Measurements from ENCODE around the gene SPCS1.
A peak's percentile ranks its signal among the peaks of the same experiment; 100 is the strongest.
"Not testable (repeated sequence)": the region's sequence is repeated elsewhere in the genome, so short reads cannot be mapped to it uniquely, and the experiment has no call there.

SPCS1 gene

DNA sequence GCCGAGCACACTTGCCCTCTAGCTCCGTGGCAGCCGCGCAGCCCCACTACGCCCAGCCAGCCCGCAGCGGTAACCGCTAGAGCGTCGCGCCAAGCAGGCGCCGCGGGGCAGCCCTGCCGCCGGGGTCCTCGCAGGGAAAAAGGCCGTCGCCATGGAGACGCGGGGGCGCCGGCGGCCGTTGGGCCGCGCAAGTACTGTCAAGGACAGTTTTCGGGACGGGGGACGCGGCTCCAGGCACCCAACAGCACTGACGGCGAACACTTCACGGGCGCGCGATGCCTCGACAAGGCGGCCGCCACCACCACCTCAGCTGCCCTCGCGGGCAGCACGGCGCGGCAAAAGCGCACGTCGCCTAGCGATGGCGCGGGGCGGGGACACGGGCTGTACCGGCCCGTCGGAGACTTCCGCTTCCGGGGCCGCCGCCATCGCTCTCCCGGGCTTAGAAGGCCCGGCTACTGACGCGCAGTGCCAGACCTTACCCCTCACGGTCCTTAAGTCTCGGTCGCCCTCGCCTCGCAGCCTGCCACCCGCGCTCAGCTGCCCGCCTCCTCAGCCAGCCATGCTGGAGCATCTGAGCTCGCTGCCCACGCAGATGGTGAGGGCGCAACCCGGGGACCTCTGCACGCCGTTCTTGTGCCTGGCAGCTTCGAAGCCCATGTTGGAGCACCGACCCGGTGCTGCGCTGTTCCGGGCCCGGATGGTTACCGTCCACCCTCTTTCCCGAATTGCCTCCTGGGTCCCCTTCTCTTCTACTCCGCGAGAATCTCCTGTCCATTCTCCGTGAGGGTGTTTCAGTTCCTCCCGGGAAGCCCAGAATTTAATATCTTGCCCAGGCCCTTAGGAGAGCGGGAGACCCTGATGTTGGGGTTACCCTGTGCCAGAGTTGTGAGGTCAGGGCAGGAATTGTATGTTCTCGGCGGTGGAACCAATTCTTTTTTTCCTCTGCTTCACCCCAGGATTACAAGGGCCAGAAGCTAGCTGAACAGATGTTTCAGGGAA is at the start of gene SPCS1, which contains the start of gene GLT8D1:
Gene SPCS1 (plus strand): TSS at position 419 of the 999 bp plus-strand sequence. CDS start 141 bp downstream, at position 560.
Gene GLT8D1 (minus strand): TSS at position 104 of the 999 bp plus-strand sequence. CDS start 5,331 bp downstream, outside the sequence.
- DNase-seq (ENCODE audit: low spot score in 2 of 2): peak; percentile 91 to 92
- Mint-ChIP-seq H3K36me3 (peaks cover 45% of the 10 kb centered on the region), H3K9me3 (no peaks in the 10 kb centered on the region), H3K4me1 (peaks cover 23% of the 10 kb centered on the region), H3K27ac (peak within 1 kb of the TSS; percentile 96), H3K4me3 (peak within 1 kb of the TSS; percentile 97)
- ATAC-seq: peak; percentile 95

DNA sequence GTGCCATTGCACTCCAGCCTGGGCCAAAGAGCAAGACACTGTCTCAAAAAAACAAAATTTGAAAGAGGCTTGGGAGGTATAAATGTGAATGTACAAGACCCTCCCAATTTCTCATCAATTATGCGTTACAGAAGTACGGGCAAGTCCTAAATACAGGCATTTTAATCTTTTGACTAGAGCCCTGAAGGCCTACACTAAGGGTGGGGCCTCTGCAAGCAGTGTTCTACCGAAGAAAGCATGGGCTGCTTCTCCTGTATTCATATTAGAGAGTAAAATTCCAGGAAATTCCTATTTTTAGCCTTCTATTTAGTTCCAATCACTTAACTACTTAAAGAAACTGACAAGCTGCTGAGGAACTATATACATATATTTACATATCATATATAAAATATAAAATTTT is 45.9 kb upstream of the SPCS1 start:
- no peaks in the 10 kb centered on the region for H3K9me3 Mint-ChIP-seq
- no peak overlapping the region for H3K27ac Mint-ChIP-seq
- H3K4me3 Mint-ChIP-seq: no peak overlapping the region
- ATAC-seq (no peak), DNase-seq (ENCODE audit: low spot score in 2 of 2) (no peak)
- peaks cover 6% of the 10 kb centered on the region for H3K4me1 Mint-ChIP-seq
- peaks cover 100% of the 10 kb centered on the region for H3K36me3 Mint-ChIP-seq

DNA sequence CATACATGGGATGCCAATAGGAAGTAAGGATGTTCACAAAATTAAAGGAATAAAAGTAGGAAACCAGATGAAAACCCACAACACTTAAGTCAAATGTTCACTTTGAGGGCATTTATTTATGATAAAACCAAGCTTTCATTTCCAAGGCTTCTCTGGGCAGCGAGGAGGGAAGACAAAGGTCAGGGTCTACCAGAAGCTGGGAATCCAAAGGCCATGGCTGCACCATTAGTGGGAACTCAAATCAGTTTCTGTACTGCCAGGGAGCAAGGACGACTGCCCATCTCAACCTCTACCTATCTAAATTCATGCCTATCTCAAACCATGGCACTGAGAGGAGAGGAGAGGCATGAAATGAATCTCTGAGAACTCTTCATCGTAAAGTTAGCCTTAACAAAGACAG is 42.8 kb upstream of the SPCS1 start:
- ATAC-seq (no peak), DNase-seq (ENCODE audit: low spot score in 2 of 2) (no peak)
- peaks cover 100% of the 10 kb centered on the region for H3K36me3 Mint-ChIP-seq
- peak overlapping the region; percentile 40 for H3K27ac Mint-ChIP-seq
- H3K4me3 Mint-ChIP-seq: no peak overlapping the region
- H3K4me1 Mint-ChIP-seq: no peaks in the 10 kb centered on the region
- H3K9me3 Mint-ChIP-seq: no peaks in the 10 kb centered on the region

DNA sequence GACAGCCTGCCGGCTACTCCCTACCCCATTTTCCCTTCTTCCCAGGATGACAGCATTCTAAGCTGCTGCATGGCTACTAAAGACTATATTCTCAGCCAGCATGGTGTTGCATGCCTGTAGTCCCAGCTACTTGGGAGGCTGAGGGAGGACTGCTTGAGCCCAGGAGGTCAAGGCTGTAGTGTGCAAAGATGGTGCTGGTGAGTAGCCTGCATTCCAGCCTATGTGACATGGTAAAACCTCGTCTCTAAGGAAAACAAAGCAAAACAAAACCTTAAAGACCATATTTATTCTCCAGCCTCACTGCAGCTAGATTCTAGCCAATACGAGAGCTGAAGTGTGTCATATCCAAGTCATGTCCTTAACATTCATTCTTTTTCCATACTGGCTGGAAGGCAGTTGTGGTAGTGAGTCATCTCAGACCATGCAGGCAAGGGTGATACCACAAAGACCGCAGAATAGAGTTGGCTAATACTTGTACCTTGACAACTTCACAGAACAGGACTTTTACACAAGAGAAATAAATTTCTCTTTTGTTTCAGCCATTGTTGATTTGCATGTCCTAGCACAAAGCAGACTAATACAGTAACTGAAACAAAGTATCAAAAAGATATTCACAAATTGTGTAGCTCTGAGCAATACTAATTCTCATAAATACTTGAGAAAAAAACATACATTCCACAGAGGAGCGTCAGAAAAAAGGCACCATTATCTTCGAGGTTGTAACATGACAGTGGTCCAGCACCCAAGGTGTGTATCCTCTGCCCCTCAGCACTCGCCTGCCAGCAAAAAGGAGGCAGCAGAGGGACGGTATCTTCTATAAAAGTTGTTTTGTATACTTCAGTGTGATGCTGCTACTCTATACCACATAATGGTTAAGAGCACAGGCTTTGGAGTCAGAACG is 35.0 kb upstream of the SPCS1 start:
- H3K36me3 Mint-ChIP-seq: peaks cover 100% of the 10 kb centered on the region
- DNase-seq (ENCODE audit: low spot score in 2 of 2): peak; percentile 20 to 78
- H3K4me3 Mint-ChIP-seq: peak overlapping the region; percentile 55
- peaks cover 30% of the 10 kb centered on the region for H3K4me1 Mint-ChIP-seq
- ATAC-seq: peak; percentile 96
- H3K27ac Mint-ChIP-seq: peak overlapping the region; percentile 93
- H3K9me3 Mint-ChIP-seq: no peaks in the 10 kb centered on the region

DNA sequence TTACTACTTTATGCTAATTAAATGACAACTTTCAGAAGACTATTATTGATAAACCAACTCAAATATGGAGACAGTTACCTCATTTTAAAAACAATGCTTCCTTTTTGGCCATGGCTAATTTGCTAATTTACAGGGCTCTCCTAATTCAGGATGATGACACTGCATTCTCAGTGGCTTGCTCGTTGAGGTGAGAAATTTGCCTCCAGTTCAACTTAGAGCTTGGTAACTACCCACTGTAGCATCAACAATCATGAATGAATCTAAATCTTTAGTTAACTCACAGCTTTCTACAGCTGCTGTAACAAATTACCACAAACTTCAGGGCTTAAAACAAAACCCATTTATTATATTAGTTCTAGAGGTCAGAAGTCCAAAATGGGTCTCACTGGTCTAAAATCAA is 34.2 kb upstream of the SPCS1 start:
- Mint-ChIP-seq H3K27ac (peak overlapping the region; percentile 93), H3K4me1 (peaks cover 35% of the 10 kb centered on the region), H3K4me3 (peak overlapping the region; percentile 55), H3K9me3 (no peaks in the 10 kb centered on the region), H3K36me3 (peaks cover 100% of the 10 kb centered on the region)
- DNase-seq (ENCODE audit: low spot score in 2 of 2) (no peak), ATAC-seq (no peak)

- H3K36me3 Mint-ChIP-seq: peaks cover 97% of the 10 kb centered on the region
- not testable (repeated sequence) for H3K9me3 Mint-ChIP-seq; DNase-seq (ENCODE audit: low spot score in 2 of 2); ATAC-seq; H3K4me3 Mint-ChIP-seq
- peaks cover 47% of the 10 kb centered on the region for H3K4me1 Mint-ChIP-seq
- H3K27ac Mint-ChIP-seq: peak overlapping the region; percentile 11
Observed at GRCh38 chr3:52676201-52676600, 29.7 kb upstream of the SPCS1 start.

- Mint-ChIP-seq H3K36me3 (peaks cover 91% of the 10 kb centered on the region), H3K4me1 (peaks cover 47% of the 10 kb centered on the region), H3K9me3 (no peaks in the 10 kb centered on the region), H3K27ac (peak overlapping the region; percentile 85), H3K4me3 (no peak overlapping the region)
- no peak for DNase-seq (ENCODE audit: low spot score in 2 of 2)
- ATAC-seq: no peak
Observed at GRCh38 chr3:52678265-52679198, 27.4 kb upstream of the SPCS1 start.

GRCh38 chr3:52679199-52679538 is 26.7 kb upstream of the SPCS1 start:
- no peak for DNase-seq (ENCODE audit: low spot score in 2 of 2)
- no peaks in the 10 kb centered on the region for H3K9me3 Mint-ChIP-seq
- H3K36me3 Mint-ChIP-seq: peaks cover 91% of the 10 kb centered on the region
- ATAC-seq: no peak
- H3K4me3 Mint-ChIP-seq: no peak overlapping the region
- H3K27ac Mint-ChIP-seq: peak overlapping the region; percentile 85
- peaks cover 54% of the 10 kb centered on the region for H3K4me1 Mint-ChIP-seq

- ATAC-seq (no peak), DNase-seq (ENCODE audit: low spot score in 2 of 2) (no peak)
- Mint-ChIP-seq H3K36me3 (peaks cover 91% of the 10 kb centered on the region), H3K4me1 (peaks cover 60% of the 10 kb centered on the region), H3K9me3 (no peaks in the 10 kb centered on the region), H3K27ac (peak overlapping the region; percentile 71), H3K4me3 (no peak overlapping the region)
Observed at GRCh38 chr3:52679811-52680210, 26.1 kb upstream of the SPCS1 start.

DNA sequence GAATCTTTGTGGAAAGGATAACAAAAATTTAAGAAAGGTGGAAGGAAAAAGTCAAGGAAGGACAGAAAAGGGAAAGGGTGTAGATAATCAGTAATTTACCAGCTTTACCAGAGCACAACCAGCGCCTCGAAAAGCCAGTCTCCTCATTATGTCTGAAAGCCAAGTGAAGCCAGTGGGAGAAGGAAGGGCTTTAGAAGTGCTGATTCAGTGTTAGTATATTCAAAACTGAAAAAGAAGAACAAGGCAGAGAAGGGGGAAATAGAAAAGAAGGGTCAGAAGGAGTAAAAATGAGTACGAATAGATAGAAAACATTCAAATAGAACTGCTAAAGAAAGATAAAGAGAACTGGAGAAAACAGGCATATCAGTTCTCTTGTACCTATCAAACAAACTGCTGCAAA is 24.3 kb upstream of the SPCS1 start:
- ATAC-seq: no peak
- DNase-seq (ENCODE audit: low spot score in 2 of 2): no peak
- H3K36me3 Mint-ChIP-seq: peaks cover 90% of the 10 kb centered on the region
- peak overlapping the region; percentile 71 for H3K27ac Mint-ChIP-seq
- H3K4me1 Mint-ChIP-seq: peaks cover 63% of the 10 kb centered on the region
- no peaks in the 10 kb centered on the region for H3K9me3 Mint-ChIP-seq
- peak overlapping the region; percentile 46 for H3K4me3 Mint-ChIP-seq

DNA sequence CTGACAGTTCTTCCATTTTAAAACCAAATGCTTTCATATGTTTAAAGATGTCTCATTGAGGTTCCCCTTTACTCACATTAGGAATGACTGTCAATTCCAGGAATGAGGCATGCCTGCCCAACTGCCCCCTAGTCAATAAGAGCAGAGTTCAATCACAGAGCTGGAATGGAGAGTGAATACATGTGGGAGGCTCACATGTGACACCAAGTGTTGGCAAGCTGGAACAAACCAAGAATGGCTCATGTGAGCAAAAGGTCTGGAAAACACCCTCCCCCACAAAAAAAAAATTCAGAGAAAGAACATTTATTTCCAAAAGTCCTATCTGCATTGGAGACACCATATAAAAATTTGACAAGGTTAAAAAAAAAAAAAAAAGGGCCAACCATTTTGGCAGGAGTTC is 23.9 kb upstream of the SPCS1 start:
- Mint-ChIP-seq H3K4me3 (peak overlapping the region; percentile 46), H3K36me3 (peaks cover 90% of the 10 kb centered on the region), H3K4me1 (peaks cover 61% of the 10 kb centered on the region), H3K27ac (peak overlapping the region; percentile 71), H3K9me3 (no peaks in the 10 kb centered on the region)
- DNase-seq (ENCODE audit: low spot score in 2 of 2): peak in 1 of 2 donors; percentile 62
- peak; percentile 66 for ATAC-seq

DNA sequence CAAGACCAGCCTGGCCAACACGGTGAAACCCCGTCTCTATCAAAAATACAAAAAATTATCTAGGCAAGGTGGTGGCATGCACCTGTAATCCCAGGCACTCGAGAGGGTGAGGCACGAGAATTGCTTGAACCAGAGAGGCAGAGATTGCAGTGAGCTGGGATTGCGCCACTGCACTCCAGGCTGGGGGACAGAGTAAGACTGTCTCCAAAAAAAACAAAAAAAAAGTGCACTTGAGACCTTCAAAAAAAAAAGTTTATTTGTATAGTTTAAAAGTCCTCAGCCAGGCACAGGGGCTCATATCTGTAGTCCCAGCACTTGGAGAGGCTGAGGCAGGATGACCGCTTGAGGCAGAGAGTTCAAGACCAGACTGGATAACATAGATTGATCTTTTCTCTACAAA is 22.3 kb upstream of the SPCS1 start:
- Mint-ChIP-seq H3K36me3 (peaks cover 90% of the 10 kb centered on the region), H3K9me3 (no peaks in the 10 kb centered on the region), H3K4me1 (peaks cover 72% of the 10 kb centered on the region), H3K27ac (no peak overlapping the region), H3K4me3 (peak overlapping the region; percentile 96)
- DNase-seq (ENCODE audit: low spot score in 2 of 2) (no peak), ATAC-seq (no peak)

- Mint-ChIP-seq H3K27ac (peak overlapping the region; percentile 98), H3K4me3 (peak overlapping the region; percentile 96), H3K36me3 (peaks cover 90% of the 10 kb centered on the region)
Observed at GRCh38 chr3:52684184-52684583, 21.7 kb upstream of the SPCS1 start.

GRCh38 chr3:52685285-52685708 is 20.6 kb upstream of the SPCS1 start:
- H3K27ac Mint-ChIP-seq: peak overlapping the region; percentile 98

More at GRCh38 chr3:52684184-52684583, 21.7 kb upstream of the SPCS1 start:
- ATAC-seq (no peak), DNase-seq (ENCODE audit: low spot score in 2 of 2) (no peak)
- peaks cover 71% of the 10 kb centered on the region for H3K4me1 Mint-ChIP-seq
- H3K9me3 Mint-ChIP-seq: no peaks in the 10 kb centered on the region

More at GRCh38 chr3:52685285-52685708, 20.6 kb upstream of the SPCS1 start:
- ATAC-seq: peak; percentile 81
- H3K4me3 Mint-ChIP-seq: peak overlapping the region; percentile 96
- peak; percentile 71 to 90 for DNase-seq (ENCODE audit: low spot score in 2 of 2)
- peaks cover 90% of the 10 kb centered on the region for H3K36me3 Mint-ChIP-seq
- no peaks in the 10 kb centered on the region for H3K9me3 Mint-ChIP-seq
- H3K4me1 Mint-ChIP-seq: peaks cover 70% of the 10 kb centered on the region

Measured in stimulated activated effector memory CD8-positive, alpha-beta T cell treated with anti-CD3 and anti-CD28 coated beads, Interleukin-12 subunit alpha, Interleukin-12 subunit beta, amount 100 ng/mL, for 72 hours (primary cell).